ENCODE data around the gene CLEC3A.
"Not testable (repeated sequence)": the region's sequence is repeated elsewhere in the genome, so short reads cannot be mapped to it uniquely, and the experiment has no call there.

The CLEC3A gene

DNA sequence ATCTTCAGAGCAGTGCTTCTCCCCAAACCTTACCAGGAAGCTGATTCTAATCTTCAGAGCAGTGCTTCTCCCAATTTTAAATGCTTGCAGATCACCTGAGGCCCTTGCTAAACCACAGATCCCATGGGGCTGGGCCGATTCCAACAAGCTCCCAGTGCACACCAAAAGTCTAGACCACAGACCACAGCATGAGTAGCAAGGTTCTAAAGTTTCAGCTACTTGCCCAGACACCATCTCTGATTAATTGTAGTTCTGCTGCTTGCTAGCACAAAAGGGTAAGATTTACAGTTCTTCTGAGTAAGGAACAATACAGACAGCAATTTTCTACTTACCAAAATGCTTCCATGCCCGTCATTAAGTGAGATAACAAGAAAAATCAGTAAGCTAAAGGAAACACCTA, 12.2 kb downstream of the CLEC3A start:
- DNase-seq: no peak

DNA sequence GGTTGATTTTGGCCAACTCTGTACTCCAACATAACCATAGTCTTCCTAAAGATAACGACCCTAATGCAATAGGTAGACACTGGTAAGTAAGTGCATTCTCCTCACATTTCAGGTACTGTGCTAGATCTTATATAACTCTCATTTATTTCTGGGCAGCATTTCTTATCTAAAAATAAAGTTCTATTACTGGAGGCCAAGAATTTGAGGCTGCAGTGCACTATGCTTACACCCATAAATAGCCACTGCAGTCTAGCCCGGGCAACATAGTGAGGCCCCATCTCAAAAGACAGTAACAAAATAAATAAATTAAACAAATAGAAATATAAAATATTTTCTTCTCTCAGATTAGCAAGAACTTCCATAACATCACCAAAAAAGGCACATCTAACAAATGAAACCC, 12.7 kb downstream of the CLEC3A start:
- DNase-seq: no peak

DNA sequence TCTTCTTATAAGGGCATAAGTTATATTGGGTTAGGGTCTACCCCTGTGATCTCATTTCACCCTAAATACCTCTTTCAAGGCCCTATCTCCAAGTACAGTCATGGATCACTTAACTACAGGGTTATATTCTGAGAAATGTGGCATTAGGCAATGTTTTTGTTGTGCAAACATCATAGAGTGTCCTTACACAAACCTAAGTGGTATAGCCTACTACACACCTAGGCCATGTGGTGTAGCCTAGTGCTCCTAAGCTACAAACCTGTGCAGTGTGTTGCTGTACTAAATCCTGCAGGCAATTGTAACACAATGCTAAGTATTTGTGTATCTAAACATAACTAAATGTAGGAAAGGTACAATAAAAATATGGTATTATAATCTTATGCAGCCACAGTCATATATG, 18.0 kb downstream of the CLEC3A start:
- DNase-seq: no peak

GRCh38 chr16:78045865-78046581, 23.7 kb downstream of the CLEC3A start:
- no peak for DNase-seq

GRCh38 chr16:78048319-78048718, 26.0 kb downstream of the CLEC3A start:
- no peak for DNase-seq

DNA sequence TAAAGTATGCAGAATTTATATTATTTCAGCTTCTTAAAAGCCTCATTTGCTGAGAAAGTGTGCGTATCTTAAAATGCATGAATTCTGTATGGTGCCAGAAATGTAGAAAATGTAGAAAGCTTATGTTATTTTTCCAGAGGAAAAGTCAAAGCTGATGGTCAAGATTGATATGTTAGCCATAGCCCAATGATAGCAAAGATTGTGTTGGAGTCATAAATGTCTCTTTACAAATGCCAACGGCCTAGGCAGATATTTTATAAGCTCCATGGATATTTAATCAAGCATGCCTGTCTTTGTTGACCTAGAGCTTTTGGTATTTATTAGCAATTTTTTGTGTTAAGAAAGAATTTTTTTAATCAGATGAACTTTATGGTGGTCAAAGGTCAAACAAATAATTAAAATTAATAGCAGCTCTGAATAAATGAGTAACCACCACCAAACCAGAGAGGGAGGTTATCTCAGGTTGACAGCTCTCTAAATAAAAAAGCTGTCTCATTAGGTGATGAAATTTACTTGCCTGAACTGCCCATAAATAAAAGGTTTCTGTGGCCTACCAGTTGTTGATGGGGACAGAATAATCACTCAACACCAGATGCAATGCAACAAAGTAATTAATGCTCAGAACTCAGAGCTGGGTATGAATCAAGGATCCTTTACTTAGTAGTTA, 28.5 kb downstream of the CLEC3A start:
- DNase-seq: no peak

- DNase-seq: no peak
Measured at GRCh38 chr16:78057803-78058564, 35.6 kb downstream of the CLEC3A start.

- not testable (repeated sequence) for DNase-seq
Measured at GRCh38 chr16:78059806-78060205, 37.5 kb downstream of the CLEC3A start.

DNA sequence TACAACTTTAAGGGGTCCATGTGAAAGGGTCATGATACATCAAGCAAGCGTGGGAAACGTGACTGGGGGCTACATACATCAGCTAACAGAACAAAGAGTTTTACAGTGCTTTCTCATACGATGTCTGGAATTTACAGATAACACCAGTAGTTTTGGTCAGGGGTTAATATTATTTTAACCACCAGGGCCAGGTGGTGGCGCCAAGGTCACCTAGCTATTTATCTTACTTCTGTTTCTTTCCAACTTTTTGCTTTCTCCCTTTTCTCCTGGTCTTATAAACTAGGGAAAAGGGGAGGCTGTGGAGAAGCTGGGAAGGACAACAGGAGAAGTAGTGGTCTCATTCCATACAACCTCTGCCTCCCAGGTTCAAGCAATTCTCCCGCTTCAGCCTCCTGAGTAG, 37.9 kb downstream of the CLEC3A start:
- no peak for DNase-seq

- no peak for DNase-seq
Measured at GRCh38 chr16:78060809-78061208, 38.5 kb downstream of the CLEC3A start.

GRCh38 chr16:78065319-78065718, 43.0 kb downstream of the CLEC3A start:
- no peak for DNase-seq

DNA sequence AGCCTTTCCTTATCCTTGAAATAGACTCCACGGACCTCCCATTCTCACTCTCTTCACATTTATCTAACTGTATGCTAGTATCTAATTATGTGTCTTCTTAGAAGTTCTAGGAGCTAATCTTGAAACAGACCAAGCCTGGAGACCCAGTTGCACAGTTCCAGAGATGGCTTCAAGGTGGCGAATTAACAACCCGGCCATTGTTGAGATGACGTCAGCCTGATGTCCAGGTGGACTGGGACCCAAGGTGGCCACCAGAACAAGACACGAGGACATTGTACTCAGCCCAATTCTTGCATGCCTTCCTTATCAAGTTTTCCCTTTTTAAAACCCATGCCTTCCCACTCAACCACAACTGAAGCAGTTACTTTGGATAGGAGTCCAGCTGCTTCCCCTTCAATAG, 47.6 kb downstream of the CLEC3A start:
- DNase-seq: no peak

- DNase-seq: no peak
Measured at GRCh38 chr16:78072275-78072674, 49.9 kb downstream of the CLEC3A start.

- DNase-seq: no peak
Measured at GRCh38 chr16:78075800-78076199, 53.5 kb downstream of the CLEC3A start.

DNA sequence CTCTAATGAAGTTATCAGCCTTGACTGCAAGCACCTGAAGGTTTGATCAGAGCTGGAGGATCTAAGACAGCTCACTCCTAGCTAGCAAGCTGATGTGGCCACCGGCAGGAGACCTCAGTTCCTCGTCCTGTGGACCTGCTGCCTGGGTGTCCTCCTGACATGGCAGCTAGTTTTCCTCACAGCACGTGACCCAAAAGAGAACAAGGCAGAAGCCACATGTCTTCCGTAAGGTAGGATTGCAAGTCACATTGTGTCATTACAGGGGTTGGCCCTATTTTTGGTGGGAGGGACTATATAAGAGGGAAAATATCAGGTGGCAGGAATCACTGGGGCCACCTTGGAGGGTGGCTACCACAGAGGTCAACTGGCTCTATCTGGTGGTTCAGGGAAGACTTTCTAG, 59.0 kb downstream of the CLEC3A start:
- no peak for DNase-seq

All from CD4-positive, alpha-beta T cell treated with Interleukin-15 for 1 hour (primary cell).